ENCODE results near the gene TBC1D1. TPM values are rescaled to one million over a fixed set of nuclear protein-coding genes. Genes with fewer than 3 reads are reported as not detected.
"Not testable (repeated sequence)": the region's sequence is repeated elsewhere in the genome, so short reads cannot be mapped to it uniquely, and the experiment has no call there.

Gene TBC1D1
- total and polyA plus RNA-seq, 2 donors (not counting 3 experiments of a cell fraction or from before 2014, with no cell fraction given) = 63.5 to 116 TPM

GRCh38 chr4:37923089-37923488, 32.2 kb downstream of the TBC1D1 start:
- FAIRE-seq; POLR2A ChIA-PET; H3K4me3 ChIP-seq (replicated peaks in 1 of 3; ENCODE audit: insufficient read depth in 1 of 3, low read depth in 1 of 3, low read length in 3 of 3); H3K9me3 ChIP-seq (replicated peaks; ENCODE audit: control insufficient read depth, insufficient read depth, low read length); H3K36me3 ChIP-seq (ENCODE audit: control insufficient read depth in 2 of 2, extremely low read depth in 1 of 2, insufficient read depth in 2 of 2, low read length in 2 of 2); H3K4me2 ChIP-seq (ENCODE audit: insufficient read depth, low read length); dilution Hi-C loops (cut with MboI; ENCODE audit: extremely low pct_ligation_motif_present, low sequenced_read_pairs); H3K9me1 ChIP-seq (replicated peaks; ENCODE audit: control insufficient read depth, extremely low read depth, insufficient read depth, low read length); H2AFZ ChIP-seq (ENCODE audit: low read depth, low read length); intact Hi-C loops (cut with micrococcal nuclease); H3K27ac ChIP-seq (ENCODE audit: insufficient read depth, low read depth, low read length); H3K9ac ChIP-seq (replicated peaks; ENCODE audit: extremely low read depth, insufficient read depth, low read length); CTCF ChIA-PET; H4K20me1 ChIP-seq (replicated peaks; ENCODE audit: control insufficient read depth, extremely low read depth, insufficient read depth, low read length); DNase-seq (ENCODE audit: low read depth, low spot score); H3K27me3 ChIP-seq (ENCODE audit: control insufficient read depth in 2 of 2, insufficient read depth in 2 of 2, low read length in 2 of 2); H3K79me2 ChIP-seq (ENCODE audit: control insufficient read depth, insufficient read depth, low read length); BruUV-seq (replicated peaks); H3K4me1 ChIP-seq (ENCODE audit: control insufficient read depth, extremely low read depth, insufficient read depth, low read length): not testable (repeated sequence)

GRCh38 chr4:37924946-37925345, 34.1 kb downstream of the TBC1D1 start:
- ChIA-PET CTCF (no interaction called here), POLR2A (no interaction called here)
- H3K9me3 ChIP-seq (replicated peaks; ENCODE audit: control insufficient read depth, insufficient read depth, low read length) = no peaks in the 10 kb centered on the region
- dilution Hi-C loops (cut with MboI; ENCODE audit: extremely low pct_ligation_motif_present, low sequenced_read_pairs) = no loop called here
- FAIRE-seq (no peak), DNase-seq (ENCODE audit: low read depth, low spot score) (no peak)
- no peaks in the 10 kb centered on the region for H3K9me1 ChIP-seq (replicated peaks; ENCODE audit: control insufficient read depth, extremely low read depth, insufficient read depth, low read length)
- no peak overlapping the region for H3K27ac ChIP-seq (ENCODE audit: insufficient read depth, low read depth, low read length)
- no peak for TF ChIP-seq MYC (IDR thresholded peaks at IDR 0.05; ENCODE audit: low read depth, low read length)
- TF ChIP-seq FOS (IDR thresholded peaks at IDR 0.05; ENCODE audit: borderline replicate concordance, insufficient read depth, low read length) = no peak
- no peak for TF ChIP-seq GATA2 (IDR thresholded peaks at IDR 0.05; ENCODE audit: insufficient read depth, insufficient read length, low read depth, low read length)
- no peak for TF ChIP-seq CTCF (IDR thresholded peaks at IDR 0.05; ENCODE audit: extremely low read depth in 1 of 2, insufficient read depth in 1 of 2, low read depth in 1 of 2, low read length in 2 of 2)
- no peak for TF ChIP-seq JUN (IDR thresholded peaks at IDR 0.05; ENCODE audit: borderline replicate concordance, insufficient read depth, insufficient read length, low read depth)
- TF ChIP-seq MAX (IDR thresholded peaks at IDR 0.05; ENCODE audit: insufficient read depth, insufficient read length) = no peak
- no peak for TF ChIP-seq EZH2 (IDR thresholded peaks at IDR 0.05; ENCODE audit: borderline replicate concordance, low read depth, low read length, severe bottlenecking)
- no peak for TF ChIP-seq POLR2AphosphoS5 (IDR thresholded peaks at IDR 0.05; ENCODE audit: insufficient read depth, low read depth, low read length)
- TF ChIP-seq POLR2A (IDR thresholded peaks at IDR 0.05; ENCODE audit: low read depth, low read length) = no peak
- H3K4me2 ChIP-seq (ENCODE audit: insufficient read depth, low read length) = no peak overlapping the region
- no peak overlapping the region for H2AFZ ChIP-seq (ENCODE audit: low read depth, low read length)
- no peak overlapping the region for H3K9ac ChIP-seq (replicated peaks; ENCODE audit: extremely low read depth, insufficient read depth, low read length)
- no peaks in the 10 kb centered on the region for H3K36me3 ChIP-seq (ENCODE audit: control insufficient read depth in 2 of 2, extremely low read depth in 1 of 2, insufficient read depth in 2 of 2, low read length in 2 of 2)
- H3K27me3 ChIP-seq (ENCODE audit: control insufficient read depth in 2 of 2, insufficient read depth in 2 of 2, low read length in 2 of 2) = peaks cover 2 to 3% of the 10 kb centered on the region in 2 experiments
- no peak overlapping the region for H3K4me3 ChIP-seq (replicated peaks in 1 of 3; ENCODE audit: insufficient read depth in 1 of 3, low read depth in 1 of 3, low read length in 3 of 3)
- intact Hi-C loops (cut with micrococcal nuclease) = no loop called here
- no peaks in the 10 kb centered on the region for H3K79me2 ChIP-seq (ENCODE audit: control insufficient read depth, insufficient read depth, low read length)
- no peaks in the 10 kb centered on the region for H4K20me1 ChIP-seq (replicated peaks; ENCODE audit: control insufficient read depth, extremely low read depth, insufficient read depth, low read length)
- no peaks in the 10 kb centered on the region for H3K4me1 ChIP-seq (ENCODE audit: control insufficient read depth, extremely low read depth, insufficient read depth, low read length)
- no TSS peak for BruUV-seq (replicated peaks)

All from endothelial cell of umbilical vein (primary cell).